Astrocyte of the cerebellum (primary cell): ENCODE data around the gene ZNF787.
A peak's percentile ranks its signal among the peaks of the same experiment; 100 is the strongest.

ENCODE experiments used
- DNase-seq: peaks from one replicate; pipeline ENCODE4 v3.0.0-alpha.2; 2011; ENCODE audit warnings: low read depth
- H3K4me3 ChIP-seq: 2 replicates; pipeline ENCODE4 v1.5.1; 2011; ENCODE audit warnings: mild to moderate bottlenecking, low read depth, low read length, moderate library complexity
- in situ Hi-C: cut with HindIII; loops from 2 replicates; pipeline ENCODE4 v1.10.0; 2017; ENCODE audit warnings: low sequenced_read_pairs
- TF ChIP-seq, protein P1 (sequence below): IDR thresholded peaks from 2 replicates; pipeline ENCODE4 v1.5.1; 2012; ENCODE audit warnings: low read length, low read depth, moderate library complexity, mild to moderate bottlenecking; ENCODE audit errors: missing control alignments

Gene ZNF787

DNA sequence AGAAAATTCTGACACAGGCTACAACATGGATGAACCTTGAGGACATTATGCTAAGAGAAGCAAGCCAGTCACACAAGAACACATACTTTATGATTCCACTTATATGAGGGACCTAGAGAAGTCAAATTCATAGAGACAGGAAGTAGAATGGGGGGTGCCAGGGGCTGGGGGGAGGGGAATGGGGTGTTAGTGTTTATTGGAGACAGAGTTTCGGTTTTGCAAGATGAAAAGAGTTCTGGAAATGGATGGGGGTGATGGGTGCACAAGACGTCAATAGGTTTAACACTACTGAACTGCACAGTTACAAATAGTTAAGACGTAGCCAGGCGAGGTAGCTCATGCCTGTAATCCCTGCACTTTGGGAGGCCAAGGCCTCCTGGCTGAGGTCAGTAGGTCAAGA, 3.5 kb upstream of the ZNF787 start:
- H3K4me3 ChIP-seq = no peak overlapping the region
- DNase-seq = no peak
- TF ChIP-seq, protein P1, sequence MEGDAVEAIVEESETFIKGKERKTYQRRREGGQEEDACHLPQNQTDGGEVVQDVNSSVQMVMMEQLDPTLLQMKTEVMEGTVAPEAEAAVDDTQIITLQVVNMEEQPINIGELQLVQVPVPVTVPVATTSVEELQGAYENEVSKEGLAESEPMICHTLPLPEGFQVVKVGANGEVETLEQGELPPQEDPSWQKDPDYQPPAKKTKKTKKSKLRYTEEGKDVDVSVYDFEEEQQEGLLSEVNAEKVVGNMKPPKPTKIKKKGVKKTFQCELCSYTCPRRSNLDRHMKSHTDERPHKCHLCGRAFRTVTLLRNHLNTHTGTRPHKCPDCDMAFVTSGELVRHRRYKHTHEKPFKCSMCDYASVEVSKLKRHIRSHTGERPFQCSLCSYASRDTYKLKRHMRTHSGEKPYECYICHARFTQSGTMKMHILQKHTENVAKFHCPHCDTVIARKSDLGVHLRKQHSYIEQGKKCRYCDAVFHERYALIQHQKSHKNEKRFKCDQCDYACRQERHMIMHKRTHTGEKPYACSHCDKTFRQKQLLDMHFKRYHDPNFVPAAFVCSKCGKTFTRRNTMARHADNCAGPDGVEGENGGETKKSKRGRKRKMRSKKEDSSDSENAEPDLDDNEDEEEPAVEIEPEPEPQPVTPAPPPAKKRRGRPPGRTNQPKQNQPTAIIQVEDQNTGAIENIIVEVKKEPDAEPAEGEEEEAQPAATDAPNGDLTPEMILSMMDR = no peak
- in situ Hi-C loops = no loop called here

DNA sequence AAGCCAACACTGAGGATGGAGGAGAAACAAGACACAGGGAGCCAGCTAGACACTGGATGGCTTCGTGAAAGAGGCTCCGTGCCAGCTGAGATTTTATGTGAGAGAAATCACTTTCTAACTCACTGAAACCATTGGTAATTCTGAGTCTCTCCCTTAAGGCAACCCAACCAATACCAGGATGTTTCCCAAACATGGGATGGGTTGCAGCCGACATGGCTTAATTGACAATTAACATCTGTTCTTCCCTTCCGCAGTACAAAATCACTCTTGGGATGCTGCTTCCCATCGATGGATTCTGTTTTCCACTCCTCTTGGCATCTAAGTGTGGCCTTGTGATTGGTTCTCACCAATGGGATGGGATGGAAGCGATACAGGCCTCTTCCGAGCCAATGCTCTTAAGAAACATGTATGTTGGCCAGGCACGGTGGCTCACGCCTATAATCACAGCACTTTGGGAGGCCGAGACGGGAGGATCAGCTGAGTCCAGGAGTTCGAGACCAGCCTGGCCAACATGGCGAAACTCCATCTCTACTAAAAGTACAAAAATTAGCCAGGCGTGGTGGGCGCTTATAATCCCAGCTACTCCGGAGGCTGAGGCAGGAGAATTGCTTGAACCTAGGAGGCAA, 2.3 kb upstream of the ZNF787 start:
- in situ Hi-C loops = no loop called here
- no peak overlapping the region for H3K4me3 ChIP-seq
- TF ChIP-seq, protein P1 = no peak
- DNase-seq = no peak

GRCh38 chr19:56120371-56121179, 520 bp downstream of the ZNF787 start:
- peak; percentile 15 for DNase-seq
- peak overlapping the region; percentile 82 for H3K4me3 ChIP-seq
- TF ChIP-seq, protein P1 = no peak
- in situ Hi-C loops = no loop called here

GRCh38 chr19:56120002-56120370, 1.1 kb downstream of the ZNF787 start:
- peak overlapping the region; percentile 82 for H3K4me3 ChIP-seq
- no peak for DNase-seq
- TF ChIP-seq, protein P1 = no peak
- in situ Hi-C loops = no loop called here

DNA sequence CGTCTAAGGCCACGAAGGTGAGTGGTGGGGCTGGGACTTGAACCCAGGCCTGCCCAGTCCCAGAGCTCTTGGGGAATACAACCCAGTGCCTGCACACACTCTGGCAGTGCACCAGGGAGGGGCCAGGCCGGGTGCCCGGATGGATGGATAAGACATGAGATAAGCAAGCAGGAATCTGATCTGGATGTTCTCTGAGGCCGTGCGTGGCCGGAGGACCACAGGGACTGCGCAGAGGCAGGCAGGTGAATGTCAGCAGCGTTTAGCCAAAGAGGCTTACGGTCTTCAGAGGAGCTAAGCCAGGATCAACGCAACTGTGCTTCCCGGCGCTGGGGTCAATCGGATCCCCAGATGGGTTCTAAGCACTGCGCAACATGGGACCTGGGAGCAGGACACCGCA, 1.5 kb downstream of the ZNF787 start:
- H3K4me3 ChIP-seq = peak overlapping the region; percentile 82
- no peak for DNase-seq

More for the DNA sequence above, 1.5 kb downstream of the ZNF787 start:
- TF ChIP-seq, protein P1 = no peak
- in situ Hi-C loops = no loop called here
